ENCODE results near the gene PPM1J. TPM values are rescaled to one million over a fixed set of nuclear protein-coding genes. Genes with fewer than 3 reads are reported as not detected.

PPM1J gene
- polyA plus RNA-seq, 1 of the 3 experiments (the other 2 are of a cell fraction) = 5.3 TPM

DNA sequence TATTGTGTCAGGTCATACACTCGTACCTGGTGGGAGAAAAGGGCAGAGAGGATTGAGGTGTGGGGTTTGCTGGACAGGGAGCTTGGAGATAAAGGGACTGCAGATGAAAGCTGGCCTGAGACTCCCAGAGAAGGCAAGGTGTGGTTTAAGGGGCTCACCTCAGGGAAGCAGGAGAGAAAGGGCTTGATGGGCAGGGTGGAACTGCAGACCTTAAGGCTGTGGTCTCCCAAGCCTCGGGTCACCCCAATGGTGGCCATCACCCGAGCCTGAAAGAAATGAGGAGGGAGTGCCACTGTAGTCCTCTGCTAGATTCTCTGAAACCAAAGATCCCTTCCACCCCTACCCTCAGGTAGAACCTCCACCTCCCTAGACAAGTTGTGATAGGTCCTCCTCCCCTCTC lies 4.5 kb downstream of the PPM1J start:
- WGBS (ENCODE audit: low lambda C conversion rate) = 88% methylated on average over 1 of the region's 3 CpGs
- Histone ChIP-seq H3K9ac (no peak overlapping the region), H3F3A (replicated peaks; ENCODE audit: insufficient read depth) (peaks cover 4% of the 10 kb centered on the region), H3K9me2 (no peaks in the 10 kb centered on the region), H2AFZ (ENCODE audit: low read depth) (no peak overlapping the region), H3K9me3 (no peaks in the 10 kb centered on the region), H4K20me1 (ENCODE audit: insufficient read depth) (no peaks in the 10 kb centered on the region), H3K4me2 (no peak overlapping the region), H3K27ac (ENCODE audit: low read depth in 2 of 2, low read length in 1 of 2) (no peak overlapping the region), H3K27me3 (ENCODE audit: insufficient read depth) (no peaks in the 10 kb centered on the region), H3K4me3 (ENCODE audit: low read depth in 2 of 2, low read length in 1 of 2) (no peak overlapping the region), H3K79me2 (ENCODE audit: insufficient read depth) (peaks cover 13% of the 10 kb centered on the region), H3K4me1 (ENCODE audit: control insufficient read depth in 1 of 2, insufficient read depth in 2 of 2, low read depth in 1 of 2, low read length in 1 of 2) (peaks cover 0 to 19% of the 10 kb centered on the region in 2 experiments; a peak in 1 of 4 replicates), H3K36me3 (replicated peaks in 1 of 2; ENCODE audit: control insufficient read depth in 1 of 2, insufficient read depth in 2 of 2, low read length in 1 of 2) (no peaks in the 10 kb centered on the region)
- ChIA-PET POLR2A (no interaction called here), CTCF (interaction anchor here (0.8 to 6.2 kb wide), 5 partner anchors 36 to 332 kb away, joined by 3 to 47 read pairs (median 5); partner anchors contain the start of gene MOV10)
- TF ChIP-seq RCOR1 (IDR thresholded peaks at IDR 0.05; ENCODE audit: low read length) = no peak
- TF ChIP-seq MEF2A (IDR thresholded peaks at IDR 0.05; ENCODE audit: borderline replicate concordance, low read depth) = no peak
- TF ChIP-seq, protein P1, sequence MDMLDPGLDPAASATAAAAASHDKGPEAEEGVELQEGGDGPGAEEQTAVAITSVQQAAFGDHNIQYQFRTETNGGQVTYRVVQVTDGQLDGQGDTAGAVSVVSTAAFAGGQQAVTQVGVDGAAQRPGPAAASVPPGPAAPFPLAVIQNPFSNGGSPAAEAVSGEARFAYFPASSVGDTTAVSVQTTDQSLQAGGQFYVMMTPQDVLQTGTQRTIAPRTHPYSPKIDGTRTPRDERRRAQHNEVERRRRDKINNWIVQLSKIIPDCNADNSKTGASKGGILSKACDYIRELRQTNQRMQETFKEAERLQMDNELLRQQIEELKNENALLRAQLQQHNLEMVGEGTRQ (IDR thresholded peaks at IDR 0.05; ENCODE audit: borderline replicate concordance, low read depth, low read length) = no peak
- TF ChIP-seq TCF12 (IDR thresholded peaks at IDR 0.05) = no peak
- TF ChIP-seq MXI1 (IDR thresholded peaks at IDR 0.05; ENCODE audit: low read depth, low read length) = no peak
- no peak for TF ChIP-seq TAF1 (IDR thresholded peaks at IDR 0.05; ENCODE audit: borderline replicate concordance, low read depth, low read length)
- TF ChIP-seq FOXJ3 (CRISPR knock-in tag; IDR thresholded peaks at IDR 0.05) = no peak
- no peak for TF ChIP-seq MAX (IDR thresholded peaks at IDR 0.05; ENCODE audit: low read depth)
- no peak for TF ChIP-seq NFIC (IDR thresholded peaks at IDR 0.05; ENCODE audit: borderline replicate concordance)
- TF ChIP-seq EZH2phosphoT487 (IDR thresholded peaks at IDR 0.05; ENCODE audit: borderline replicate concordance, low read depth) = no peak
- no peak for TF ChIP-seq GABPA (IDR thresholded peaks at IDR 0.05; ENCODE audit: low read depth)
- TF ChIP-seq POLR2AphosphoS5 (IDR thresholded peaks at IDR 0.05; ENCODE audit: low read depth, low read length) = no peak
- no peak for TF ChIP-seq ZBTB33 (IDR thresholded peaks at IDR 0.05; ENCODE audit: borderline replicate concordance, low read depth)
- TF ChIP-seq TEAD4 (IDR thresholded peaks at IDR 0.05; ENCODE audit: borderline replicate concordance, insufficient read depth) = no peak
- TF ChIP-seq EP300 (IDR thresholded peaks at IDR 0.05; ENCODE audit: borderline replicate concordance in 1 of 2, low read depth in 1 of 2, low read length in 1 of 2) = no peak
- TF ChIP-seq RFX5 (IDR thresholded peaks at IDR 0.05; ENCODE audit: low read length) = no peak
- DNase-seq = no peak

Data from SK-N-SH (cell line).